HG02763 (cell line): ENCODE data around the gene SP100.
"Not testable (repeated sequence)": the region's sequence is repeated elsewhere in the genome, so short reads cannot be mapped to it uniquely, and the experiment has no call there.

Experiments used
- ATAC-seq: cut with Tn5 transposase; IDR thresholded peaks from one replicate; pipeline ENCODE4 v1.9.1; 2021; ENCODE audit warnings: mild to moderate bottlenecking, moderate library complexity; ENCODE audit not compliant: unreplicated experiment

The SP100 gene

GRCh38 chr2:230418341-230419016, 2.5 kb downstream of the SP100 start:
- ATAC-seq = no peak

DNA sequence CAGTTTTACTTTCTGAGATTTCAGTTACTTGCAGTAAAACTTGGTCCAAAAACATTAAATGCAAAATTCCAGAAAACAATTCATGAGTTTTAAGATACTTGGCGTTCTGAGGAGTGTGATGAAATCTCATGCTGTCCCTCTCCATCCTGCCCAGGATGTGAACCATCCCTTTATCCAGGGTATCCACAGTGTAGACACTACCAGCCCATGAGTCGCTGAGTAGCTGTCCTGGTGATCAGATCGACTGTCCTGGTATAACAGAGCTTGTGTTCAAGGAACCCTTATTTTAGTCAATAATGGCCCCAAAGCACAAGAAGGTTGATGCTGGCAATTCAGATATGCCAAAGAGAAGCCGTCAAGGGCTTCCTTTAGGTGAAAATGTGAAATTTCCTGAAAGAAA, 3.2 kb downstream of the SP100 start:
- no peak for ATAC-seq

GRCh38 chr2:230422149-230422548, 6.1 kb downstream of the SP100 start:
- no peak for ATAC-seq

- no peak for ATAC-seq
Measured at GRCh38 chr2:230423851-230424458, 8.0 kb downstream of the SP100 start.

DNA sequence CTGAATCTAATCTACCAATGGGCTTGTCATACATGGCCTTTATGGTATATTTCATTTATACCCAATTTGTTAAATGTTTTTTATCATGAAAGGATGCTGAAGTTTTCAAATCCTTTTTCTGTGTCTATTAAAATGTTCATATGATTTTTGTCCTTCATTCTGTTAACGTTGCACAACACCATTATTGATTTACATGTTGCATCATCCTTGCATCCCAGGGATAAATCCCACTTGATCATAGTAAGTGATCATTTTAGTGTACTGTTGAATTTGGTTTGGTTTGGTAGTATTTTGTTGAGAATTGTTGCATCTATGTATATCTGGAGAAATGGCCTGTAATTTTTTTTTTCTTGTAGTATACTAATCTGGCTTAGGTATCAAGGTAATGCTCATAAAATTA, 9.4 kb downstream of the SP100 start:
- ATAC-seq = no peak

DNA sequence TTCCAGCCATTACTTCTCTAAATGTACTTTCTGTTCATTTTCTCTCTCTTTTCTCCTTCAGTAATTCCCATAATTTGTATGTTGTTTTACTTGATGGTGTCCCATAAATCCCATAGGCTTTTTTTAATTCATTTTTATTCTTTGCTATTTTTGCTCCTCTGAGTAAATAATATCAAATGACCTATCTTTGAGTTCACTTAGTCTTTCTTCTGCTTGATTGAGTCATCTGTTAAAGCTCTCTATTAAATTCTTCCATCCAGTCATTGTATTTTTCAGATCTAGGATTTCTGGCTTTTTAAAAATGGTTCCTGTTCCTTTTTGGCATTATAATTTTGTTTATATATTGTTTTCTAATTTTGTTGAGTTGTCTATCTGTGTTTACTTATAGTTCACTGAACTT, 13.5 kb downstream of the SP100 start:
- ATAC-seq = no peak

GRCh38 chr2:230430957-230431910, 15.2 kb downstream of the SP100 start:
- ATAC-seq = no peak

DNA sequence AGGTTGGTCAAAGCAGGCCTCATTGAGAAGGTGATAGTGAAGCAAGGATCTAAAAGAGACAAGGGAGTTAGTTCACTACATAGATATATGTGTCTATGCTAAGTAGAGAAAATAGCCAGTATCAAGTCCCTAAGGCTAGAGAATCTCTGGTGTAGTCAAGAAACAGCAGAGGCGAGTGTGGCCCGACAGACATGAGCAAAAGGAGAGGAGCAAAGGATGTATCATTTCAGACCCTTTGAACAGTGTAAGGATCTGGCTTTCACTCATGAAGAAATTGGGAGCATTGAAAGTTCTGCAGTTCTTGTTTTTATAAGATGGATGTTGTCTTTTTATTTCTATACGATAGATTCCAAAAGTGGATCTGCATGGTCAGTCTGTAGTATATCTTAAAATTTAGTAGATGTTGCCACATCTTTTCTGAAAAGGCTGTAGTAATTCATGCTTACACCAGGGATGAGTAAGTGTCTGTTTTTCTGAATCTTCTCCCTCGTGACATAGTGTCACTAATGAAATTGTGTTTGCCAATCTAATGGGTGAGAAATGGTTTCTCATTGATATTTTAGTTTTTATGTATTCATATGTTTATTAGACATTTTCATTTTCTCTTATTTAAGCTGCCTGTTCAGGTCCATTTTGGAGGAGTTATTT, 18.8 kb downstream of the SP100 start:
- no peak for ATAC-seq

GRCh38 chr2:230435431-230435830, 19.4 kb downstream of the SP100 start:
- ATAC-seq = no peak

DNA sequence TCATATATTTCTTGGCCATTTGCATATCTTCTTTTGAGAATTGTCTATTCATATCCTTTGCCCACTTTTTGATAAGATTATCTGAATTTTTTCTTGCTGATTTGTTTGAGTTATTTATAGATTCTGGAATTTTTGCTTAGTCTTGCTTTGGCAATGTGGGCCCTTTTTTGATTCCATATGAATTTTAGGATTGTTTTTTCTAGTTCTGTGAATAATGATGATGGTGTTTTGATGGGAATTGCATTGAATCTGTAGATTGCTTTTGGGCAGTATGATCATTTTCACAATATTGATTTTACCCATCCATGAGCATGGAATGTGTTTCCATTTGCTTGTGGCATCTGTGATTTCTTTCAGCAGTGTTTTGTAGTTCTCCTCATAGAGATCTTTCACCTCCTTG, 23.1 kb downstream of the SP100 start:
- ATAC-seq = not testable (repeated sequence)

DNA sequence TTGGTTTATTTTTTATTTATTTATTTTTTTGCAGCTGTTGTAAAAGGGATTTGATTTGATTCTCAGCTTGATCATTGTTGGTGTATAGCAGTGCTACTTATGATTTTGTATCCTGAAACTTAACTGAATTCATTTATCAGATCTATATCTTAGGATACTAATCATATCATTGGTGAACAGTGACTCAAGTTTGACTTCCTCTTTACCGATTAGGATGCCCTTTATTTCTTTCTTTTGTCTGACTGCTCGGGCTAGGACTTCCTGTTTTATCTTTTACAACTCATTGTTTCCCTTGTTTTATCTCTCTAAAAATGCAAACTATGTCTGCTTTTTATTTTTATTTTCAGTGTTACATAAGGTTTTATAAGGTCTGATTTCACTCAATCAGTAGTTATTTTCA, 23.6 kb downstream of the SP100 start:
- no peak for ATAC-seq

DNA sequence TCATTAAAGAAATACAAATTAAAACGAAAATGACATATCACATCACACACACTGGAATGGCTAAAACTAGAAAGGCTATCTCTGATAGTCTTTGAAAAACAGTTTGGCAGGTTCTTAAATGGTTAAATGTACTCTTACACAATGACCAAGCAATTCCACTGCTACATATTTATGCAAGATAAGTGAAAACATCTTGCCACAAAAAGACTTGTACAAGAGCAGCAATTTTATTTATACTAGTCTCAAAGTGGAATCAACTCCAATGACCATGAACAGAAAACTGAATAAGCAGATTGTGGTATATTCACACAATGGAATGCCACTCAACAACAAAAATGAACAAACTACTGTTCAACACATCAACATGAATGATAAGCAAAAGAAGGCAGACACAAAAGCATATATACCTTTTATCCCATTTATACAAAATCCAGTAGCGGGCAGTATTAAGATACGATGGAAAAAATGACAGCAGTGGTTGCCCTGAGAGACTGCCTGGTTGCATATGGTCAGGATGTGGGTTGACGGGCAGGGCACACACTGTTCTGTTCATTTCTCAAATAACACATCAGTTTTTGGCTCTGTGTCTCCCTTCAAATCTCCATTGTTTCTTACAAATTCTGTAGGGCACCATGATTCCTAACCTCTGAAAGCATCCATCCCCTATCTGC, 25.4 kb downstream of the SP100 start:
- ATAC-seq = no peak

- no peak for ATAC-seq
Measured at GRCh38 chr2:230443541-230443940, 27.5 kb downstream of the SP100 start.

GRCh38 chr2:230444832-230445231, 28.8 kb downstream of the SP100 start:
- no peak for ATAC-seq

DNA sequence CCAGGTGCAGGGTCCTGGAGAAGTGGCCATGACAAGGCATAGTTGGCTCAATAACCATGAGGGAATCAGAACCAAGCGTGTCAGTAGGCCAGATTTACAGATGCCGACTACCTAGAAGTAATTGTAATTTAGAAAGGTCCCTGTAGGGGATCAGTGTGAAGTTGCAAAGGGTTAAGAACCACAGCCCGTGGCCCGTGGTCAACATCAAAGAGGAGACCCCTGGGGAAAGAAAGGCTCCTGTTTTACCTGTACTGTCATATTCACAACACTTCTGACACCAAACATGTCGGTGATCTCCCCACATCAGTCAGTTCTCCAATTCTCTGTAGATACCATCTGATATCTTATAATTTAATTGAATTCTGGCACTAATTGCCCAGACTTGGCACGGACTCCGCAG, 31.0 kb downstream of the SP100 start:
- no peak for ATAC-seq

DNA sequence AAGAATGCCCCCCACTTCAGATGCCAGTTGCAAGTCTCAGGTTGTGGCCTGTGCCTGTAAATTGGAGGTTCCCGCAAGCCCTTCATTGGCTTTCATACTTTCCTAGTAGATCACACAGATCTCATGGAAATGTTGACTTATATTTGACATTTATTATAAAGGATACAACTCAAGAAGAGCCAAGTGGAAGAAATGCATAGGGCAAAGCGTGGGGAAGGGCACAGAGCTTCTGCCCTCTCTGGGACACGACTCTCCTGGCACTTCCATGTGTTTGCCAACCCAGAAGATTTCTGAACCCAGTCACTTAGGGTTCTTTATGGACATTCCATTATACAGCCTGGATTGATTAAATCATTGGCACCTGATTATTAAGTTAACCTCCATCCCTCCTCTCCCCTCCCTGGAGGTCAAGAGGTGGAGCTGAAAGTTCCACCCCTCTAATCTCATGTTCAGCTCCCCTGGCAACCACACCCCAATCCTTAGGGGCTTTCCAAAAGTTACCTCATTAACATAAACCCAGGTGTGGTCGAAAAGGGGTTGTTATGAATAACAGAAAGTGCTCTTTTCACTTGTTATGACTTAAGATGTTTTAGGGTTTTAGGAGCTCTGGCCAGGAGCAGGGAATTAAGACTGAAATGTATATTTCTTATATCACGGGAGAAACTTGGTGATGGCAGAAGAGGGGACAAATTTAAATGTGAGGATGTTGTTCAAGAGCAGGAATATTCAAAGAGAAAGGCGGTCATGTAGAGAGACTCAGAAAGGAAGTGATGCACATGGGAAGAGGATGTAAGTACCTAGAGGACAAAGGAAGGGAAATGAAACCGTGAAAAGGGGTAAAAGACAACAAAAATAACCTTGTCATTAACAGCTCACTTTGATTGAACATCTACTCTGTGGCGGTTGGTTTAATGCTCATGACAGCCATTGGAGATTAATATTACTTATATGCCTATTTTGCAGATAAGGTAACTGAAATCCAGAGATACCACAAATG, 31.8 kb downstream of the SP100 start:
- peak; percentile 73 for ATAC-seq

GRCh38 chr2:230449901-230450467, 34.0 kb downstream of the SP100 start:
- ATAC-seq = no peak

DNA sequence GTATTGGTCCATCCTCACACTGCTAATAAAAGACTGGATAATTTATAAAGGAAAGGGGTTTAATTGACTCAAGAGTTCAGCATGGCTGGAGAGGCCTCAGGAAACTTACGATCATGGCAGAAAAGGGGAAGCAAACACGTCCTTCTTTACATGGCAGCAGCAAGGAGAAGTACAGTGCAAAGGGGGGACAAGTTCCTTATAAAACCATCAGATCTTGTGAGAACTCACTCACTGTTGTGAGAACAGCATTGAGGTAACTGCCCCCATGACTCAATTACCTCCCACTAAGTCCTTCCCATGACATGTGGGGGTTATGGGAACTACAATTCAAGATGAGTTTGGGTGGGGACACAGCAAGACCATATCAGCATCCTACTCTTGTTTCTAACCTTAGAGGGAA, 37.0 kb downstream of the SP100 start:
- ATAC-seq = no peak

GRCh38 chr2:230455005-230455684, 39.1 kb downstream of the SP100 start:
- ATAC-seq = no peak
